Superior temporal gyrus (tissue), 1 donor: ENCODE data around the gene QPRT.
"Not testable (repeated sequence)": the region's sequence is repeated elsewhere in the genome, so short reads cannot be mapped to it uniquely, and the experiment has no call there.

Experiments used
- DNase-seq: peaks from one replicate; pipeline ENCODE4 v3.0.0-alpha.2; 2016; ENCODE audit errors: extremely low spot score

QPRT gene

GRCh38 chr16:29746518-29746917 is 67.5 kb downstream of the QPRT start:
- not testable (repeated sequence) for DNase-seq
